ENCODE measurements around the gene EPHA8. TPM values are rescaled to one million over a fixed set of nuclear protein-coding genes. Genes with fewer than 3 reads are reported as not detected.

Gene EPHA8
- total RNA-seq, 1 donor from 2014 or later = 0.51 TPM

GRCh38 chr1:22570140-22570909, 7.0 kb downstream of the EPHA8 start:
- no peak overlapping the region for H3K27ac Mint-ChIP-seq (ENCODE audit: unreplicated experiment)

GRCh38 chr1:22572818-22573217, 9.5 kb downstream of the EPHA8 start:
- no peaks in the 10 kb centered on the region for H3K9me3 Mint-ChIP-seq (ENCODE audit: unreplicated experiment)
- H3K36me3 Mint-ChIP-seq (ENCODE audit: unreplicated experiment) = no peaks in the 10 kb centered on the region

More at GRCh38 chr1:22570140-22570909, 7.0 kb downstream of the EPHA8 start:
- Mint-ChIP-seq H3K36me3 (ENCODE audit: unreplicated experiment) (no peaks in the 10 kb centered on the region), H3K27me3 (ENCODE audit: unreplicated experiment) (peaks cover 63% of the 10 kb centered on the region), H3K4me3 (ENCODE audit: unreplicated experiment) (no peak overlapping the region), H3K9me3 (ENCODE audit: unreplicated experiment) (no peaks in the 10 kb centered on the region), H3K4me1 (ENCODE audit: unreplicated experiment) (no peaks in the 10 kb centered on the region)
- TF ChIP-seq CTCF (IDR thresholded peaks at IDR 0.05) = no peak
- no peak for DNase-seq (ENCODE audit: extremely low spot score, unreplicated experiment)

GRCh38 chr1:22573237-22573636, 9.9 kb downstream of the EPHA8 start:
- Mint-ChIP-seq H3K4me1 (ENCODE audit: unreplicated experiment) (no peaks in the 10 kb centered on the region), H3K27me3 (ENCODE audit: unreplicated experiment) (peaks cover 51% of the 10 kb centered on the region), H3K4me3 (ENCODE audit: unreplicated experiment) (no peak overlapping the region), H3K27ac (ENCODE audit: unreplicated experiment) (no peak overlapping the region), H3K36me3 (ENCODE audit: unreplicated experiment) (no peaks in the 10 kb centered on the region), H3K9me3 (ENCODE audit: unreplicated experiment) (no peaks in the 10 kb centered on the region)
- TF ChIP-seq CTCF (IDR thresholded peaks at IDR 0.05) = no peak
- DNase-seq (ENCODE audit: extremely low spot score, unreplicated experiment) = no peak

More at GRCh38 chr1:22572818-22573217, 9.5 kb downstream of the EPHA8 start:
- H3K27me3 Mint-ChIP-seq (ENCODE audit: unreplicated experiment) = peaks cover 52% of the 10 kb centered on the region
- no peaks in the 10 kb centered on the region for H3K4me1 Mint-ChIP-seq (ENCODE audit: unreplicated experiment)
- no peak for DNase-seq (ENCODE audit: extremely low spot score, unreplicated experiment)
- no peak overlapping the region for H3K27ac Mint-ChIP-seq (ENCODE audit: unreplicated experiment)
- TF ChIP-seq CTCF (IDR thresholded peaks at IDR 0.05) = no peak
- no peak overlapping the region for H3K4me3 Mint-ChIP-seq (ENCODE audit: unreplicated experiment)

GRCh38 chr1:22575532-22576149, 12.4 kb downstream of the EPHA8 start:
- Mint-ChIP-seq H3K27me3 (ENCODE audit: unreplicated experiment) (peaks cover 37% of the 10 kb centered on the region), H3K36me3 (ENCODE audit: unreplicated experiment) (no peaks in the 10 kb centered on the region), H3K4me1 (ENCODE audit: unreplicated experiment) (no peaks in the 10 kb centered on the region), H3K27ac (ENCODE audit: unreplicated experiment) (no peak overlapping the region), H3K9me3 (ENCODE audit: unreplicated experiment) (no peaks in the 10 kb centered on the region), H3K4me3 (ENCODE audit: unreplicated experiment) (no peak overlapping the region)
- no peak for DNase-seq (ENCODE audit: extremely low spot score, unreplicated experiment)
- TF ChIP-seq CTCF (IDR thresholded peaks at IDR 0.05) = no peak

- H3K36me3 Mint-ChIP-seq (ENCODE audit: unreplicated experiment) = no peaks in the 10 kb centered on the region
- no peaks in the 10 kb centered on the region for H3K9me3 Mint-ChIP-seq (ENCODE audit: unreplicated experiment)
- no peak for TF ChIP-seq CTCF (IDR thresholded peaks at IDR 0.05)
- H3K27me3 Mint-ChIP-seq (ENCODE audit: unreplicated experiment) = peaks cover 31% of the 10 kb centered on the region
- no peak overlapping the region for H3K27ac Mint-ChIP-seq (ENCODE audit: unreplicated experiment)
- no peak for DNase-seq (ENCODE audit: extremely low spot score, unreplicated experiment)
- no peaks in the 10 kb centered on the region for H3K4me1 Mint-ChIP-seq (ENCODE audit: unreplicated experiment)
- H3K4me3 Mint-ChIP-seq (ENCODE audit: unreplicated experiment) = no peak overlapping the region
Measured at GRCh38 chr1:22576150-22576544, 12.9 kb downstream of the EPHA8 start.

Measured in osteocyte (in vitro differentiated cells).